T47D (cell line): ENCODE data around the gene CLNS1A.
"Not testable (repeated sequence)": the region's sequence is repeated elsewhere in the genome, so short reads cannot be mapped to it uniquely, and the experiment has no call there.

Experiments
- DNase-seq, 2 experiments: peaks; one replicate each; pipeline versions ENCODE4 v3.0.0 to v3.0.0-alpha.2; 2011 to 2012; ENCODE audit warnings: low read depth in 1 of 2, low spot score in 1 of 2
- JUND ChIP-seq: IDR thresholded peaks from 2 replicates; pipeline ENCODE4 v1.6.1; 2012; ENCODE audit warnings: low read depth
- in situ Hi-C: cut with HindIII; loops from 2 replicates; pipeline ENCODE4 v1.10.0; 2016; ENCODE audit warnings: low sequenced_read_pairs, low pct_unique_long_range_greater_than_20kb

The CLNS1A gene

DNA sequence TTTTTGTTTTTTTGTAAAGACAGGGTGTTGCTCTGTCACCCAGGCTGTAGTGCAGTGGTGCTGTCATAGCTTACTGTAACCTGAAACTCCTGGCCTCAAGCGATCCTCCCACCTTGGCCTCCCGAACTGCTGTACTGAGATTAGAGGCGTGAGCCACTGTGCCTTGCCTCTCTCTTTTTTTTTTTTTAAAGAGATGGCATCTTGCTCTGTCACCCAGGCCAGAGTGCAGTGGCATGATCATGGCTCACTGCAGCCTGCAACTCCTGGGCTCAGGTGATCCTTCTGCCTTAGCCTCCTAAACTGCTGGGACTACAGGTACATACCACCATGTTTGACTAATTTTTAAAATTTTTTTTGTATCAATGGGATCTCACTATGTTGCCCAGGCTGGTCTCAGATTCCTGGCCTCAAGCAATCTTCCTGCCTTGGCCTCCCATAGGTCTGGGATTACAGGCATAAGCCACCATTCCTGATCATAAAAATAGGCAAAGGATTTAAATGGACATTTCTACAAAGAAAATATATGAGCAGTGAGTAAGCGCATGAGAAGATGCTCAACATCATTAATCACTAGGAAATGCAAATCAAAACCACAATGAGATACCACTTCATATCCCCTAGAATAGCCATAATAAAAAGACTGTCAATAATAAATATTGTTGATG, 17.3 kb upstream of the CLNS1A start:
- peak in 1 of 2 experiments; percentile 27 for DNase-seq
- in situ Hi-C loops, result no loop called here
- no peak for TF ChIP-seq JUND

GRCh38 chr11:77650123-77650522, 12.5 kb upstream of the CLNS1A start:
- TF ChIP-seq JUND, result no peak
- no peak for DNase-seq
- in situ Hi-C loops, result no loop called here

DNA sequence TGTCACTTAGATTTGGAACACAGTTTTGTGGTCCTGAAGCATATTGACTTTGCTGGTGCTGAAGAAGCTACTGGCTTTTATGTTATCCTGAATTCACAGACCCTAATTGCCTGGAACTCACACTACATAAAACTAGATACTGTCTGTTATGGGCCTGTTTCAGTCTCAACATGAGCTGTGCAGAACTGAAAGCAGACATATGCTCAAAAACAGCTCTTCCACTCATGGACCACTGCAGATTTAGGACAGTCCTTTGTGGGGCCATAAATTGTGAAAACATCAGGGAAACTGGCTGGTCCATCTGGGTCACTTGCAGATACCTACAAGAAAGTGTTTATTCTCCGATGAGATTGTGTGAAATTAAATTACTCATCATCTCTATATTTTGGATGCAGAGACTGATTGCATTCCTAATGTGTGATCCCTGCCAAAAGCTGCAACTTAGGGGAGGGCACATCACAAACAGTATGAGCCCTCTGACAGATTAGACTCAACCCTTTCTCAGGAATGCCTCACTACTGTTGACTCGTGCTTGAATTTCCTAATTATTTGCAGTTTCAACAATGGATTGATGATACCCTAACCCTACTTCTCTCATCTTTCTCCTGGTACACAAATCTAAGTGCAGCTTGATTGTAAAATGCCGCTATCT, 10.2 kb upstream of the CLNS1A start:
- DNase-seq, result no peak
- in situ Hi-C loops, result no loop called here
- no peak for TF ChIP-seq JUND

DNA sequence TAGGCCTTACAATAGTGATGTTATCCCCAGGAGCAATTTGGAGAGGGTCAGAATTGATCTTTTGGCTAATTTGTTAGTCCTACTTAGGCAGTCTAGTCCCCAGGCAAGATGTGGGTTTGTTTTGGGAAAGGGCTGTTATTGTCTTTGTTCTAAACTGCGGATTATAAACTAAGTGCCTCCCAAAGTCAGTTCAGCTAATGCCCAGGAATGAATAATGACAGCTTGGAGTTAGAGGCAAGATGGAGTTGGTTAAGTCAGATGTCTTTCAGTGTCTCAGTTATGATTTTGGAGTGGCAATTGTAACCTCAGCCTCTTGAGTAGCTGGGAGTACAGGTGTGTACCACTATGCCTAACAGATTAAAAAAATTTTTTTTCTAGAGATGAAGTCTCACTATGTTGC, 7.3 kb upstream of the CLNS1A start:
- TF ChIP-seq JUND, result no peak
- in situ Hi-C loops, result no loop called here
- no peak for DNase-seq

DNA sequence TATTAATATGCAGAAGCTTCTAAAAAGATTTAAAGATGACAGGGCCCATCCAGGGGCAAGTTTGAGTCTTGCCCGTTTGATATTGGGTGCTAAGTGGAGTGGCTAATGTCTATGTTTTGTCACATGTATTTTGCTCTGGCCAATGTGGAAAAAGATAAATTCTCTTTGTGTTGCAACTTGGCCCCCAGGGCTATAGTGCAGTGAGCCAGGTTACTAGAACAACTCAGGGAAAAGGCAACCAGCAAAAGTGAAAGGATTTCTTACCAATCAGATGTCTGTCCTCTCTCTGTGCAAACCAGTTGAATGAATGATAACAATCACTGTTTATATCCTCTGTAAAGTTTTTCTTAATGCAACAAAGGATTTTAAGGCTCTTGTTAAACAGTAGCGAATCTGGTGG, 4.6 kb upstream of the CLNS1A start:
- in situ Hi-C loops, result no loop called here
- TF ChIP-seq JUND, result no peak
- peak in 1 of 2 experiments; percentile 54 for DNase-seq

- no peak for TF ChIP-seq JUND
- in situ Hi-C loops, result no loop called here
- peak in 1 of 2 experiments; percentile 10 for DNase-seq
These were observed 756 bp downstream of the CLNS1A start for GRCh38 chr11:77636731-77637344.

GRCh38 chr11:77633926-77634325, 3.7 kb downstream of the CLNS1A start:
- in situ Hi-C loops, DNase-seq: not testable (repeated sequence)

DNA sequence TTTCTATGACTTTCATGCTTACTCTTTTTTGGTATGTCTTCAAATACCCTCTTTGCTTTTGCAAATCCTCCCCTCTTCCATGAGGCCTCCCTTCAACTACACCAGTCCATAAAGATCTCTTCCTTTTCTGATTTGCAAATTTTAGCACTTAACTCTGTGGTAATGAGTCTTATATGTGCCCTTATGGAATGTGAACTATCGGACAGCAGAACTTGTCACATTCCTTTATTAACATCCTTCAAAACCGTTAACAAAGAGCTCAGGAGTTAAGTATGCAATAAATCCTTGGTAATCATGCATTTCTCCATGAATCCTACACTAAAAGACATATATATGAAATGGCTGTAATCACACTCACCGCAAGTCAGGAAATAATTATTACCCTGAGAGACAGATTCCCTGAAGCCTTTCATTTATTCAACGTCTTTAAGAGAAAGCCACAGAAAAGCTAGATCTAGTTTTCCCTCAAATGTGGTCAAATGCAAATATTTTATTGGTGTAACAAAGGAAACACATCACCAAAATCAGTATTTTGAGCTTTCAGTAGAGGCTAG, 7.4 kb downstream of the CLNS1A start:
- DNase-seq, result no peak
- in situ Hi-C loops, result no loop called here
- no peak for TF ChIP-seq JUND

GRCh38 chr11:77619576-77620198, 17.9 kb downstream of the CLNS1A start:
- peak in 1 of 2 experiments; percentile 82 for DNase-seq
- TF ChIP-seq JUND, result no peak
- in situ Hi-C loops, result no loop called here

DNA sequence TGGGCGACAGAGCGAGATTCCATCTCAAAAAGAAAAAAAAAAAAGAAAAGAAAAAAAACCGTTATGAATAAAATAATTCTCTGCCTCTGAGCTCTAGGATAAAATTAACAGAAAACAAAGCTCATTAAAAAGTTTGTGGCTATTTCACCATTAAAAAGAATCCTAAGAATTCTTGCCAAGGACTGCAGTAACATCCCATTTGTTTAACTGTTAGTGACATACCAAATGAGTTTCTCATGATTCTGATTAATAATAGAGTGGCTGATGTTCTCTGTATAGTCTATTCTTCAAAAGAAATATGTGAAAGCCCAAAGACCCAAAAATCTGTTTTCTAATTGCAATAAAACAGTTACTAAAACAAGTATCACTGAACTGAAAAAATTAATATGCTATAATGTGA, 19.7 kb downstream of the CLNS1A start:
- in situ Hi-C loops, result no loop called here
- no peak for TF ChIP-seq JUND
- no peak for DNase-seq

DNA sequence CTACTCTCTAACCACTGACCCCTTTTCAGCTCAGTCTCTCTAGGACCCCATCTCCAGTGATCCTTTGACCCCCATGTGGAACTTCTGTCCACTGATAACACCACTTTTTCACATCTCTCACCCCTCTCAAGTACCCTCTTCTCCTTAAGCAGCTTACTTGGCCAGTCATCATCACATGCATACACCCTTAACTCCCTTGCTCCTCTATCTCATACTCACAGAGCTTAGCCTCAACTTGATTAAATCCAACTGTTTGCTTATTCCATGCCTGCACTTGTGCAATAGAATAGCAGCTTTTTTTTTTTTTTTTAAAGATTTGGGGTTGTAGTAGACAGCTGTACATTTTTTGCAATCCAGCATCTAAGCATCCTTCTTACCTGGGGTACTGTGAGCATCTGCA, 25.7 kb downstream of the CLNS1A start:
- no peak for TF ChIP-seq JUND
- in situ Hi-C loops, result no loop called here

GRCh38 chr11:77609234-77609633, 28.4 kb downstream of the CLNS1A start:
- DNase-seq, result no peak
- in situ Hi-C loops, result no loop called here
- TF ChIP-seq JUND, result no peak

More for the DNA sequence above, 25.7 kb downstream of the CLNS1A start:
- no peak for DNase-seq

DNA sequence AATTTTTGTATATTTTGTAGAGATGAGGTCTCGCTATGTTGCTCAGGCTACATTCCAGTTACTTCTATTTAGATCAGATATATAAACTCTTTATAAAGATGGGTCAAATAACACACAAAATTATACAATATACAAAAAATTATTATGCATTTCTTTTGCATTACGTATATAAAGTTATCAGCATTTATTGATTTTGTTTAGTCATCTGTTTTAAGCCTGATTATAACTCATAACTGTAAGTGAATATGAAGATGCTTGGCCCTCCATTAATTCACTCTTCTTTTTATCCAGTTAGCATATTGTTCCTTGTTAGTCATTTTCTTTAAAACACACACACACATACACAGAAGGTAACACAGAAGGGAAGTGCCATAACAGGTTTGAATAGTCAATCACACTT, 33.3 kb downstream of the CLNS1A start:
- no peak for DNase-seq
- TF ChIP-seq JUND, result no peak
- in situ Hi-C loops, result no loop called here
